Subcutaneous adipose tissue (tissue), 4 donors: ENCODE results near the gene SLC9A3. TPM values are rescaled to one million over a fixed set of nuclear protein-coding genes. Genes with fewer than 3 reads are reported as not detected.

Experiments used
- CTCF ChIP-seq: fragments of 450-650 bp; IDR thresholded peaks from one replicate; pipeline ENCODE4 v1.5.1; 2016; ENCODE audit warnings: low read depth, mild to moderate bottlenecking, control low read depth, antibody characterized with exemption, moderate library complexity
- total RNA-seq, 4 donors: library from RNA; depleted of rRNA; stranded (reverse); fragments of >200 nt; gene quantifications; one replicate each; pipeline ENCODE4 v1.1.0, GENCODE V29; 2016

The SLC9A3 gene
- total RNA-seq, 4 donors from 2014 or later = 1.3 to 2.3 (median 1.6) TPM

DNA sequence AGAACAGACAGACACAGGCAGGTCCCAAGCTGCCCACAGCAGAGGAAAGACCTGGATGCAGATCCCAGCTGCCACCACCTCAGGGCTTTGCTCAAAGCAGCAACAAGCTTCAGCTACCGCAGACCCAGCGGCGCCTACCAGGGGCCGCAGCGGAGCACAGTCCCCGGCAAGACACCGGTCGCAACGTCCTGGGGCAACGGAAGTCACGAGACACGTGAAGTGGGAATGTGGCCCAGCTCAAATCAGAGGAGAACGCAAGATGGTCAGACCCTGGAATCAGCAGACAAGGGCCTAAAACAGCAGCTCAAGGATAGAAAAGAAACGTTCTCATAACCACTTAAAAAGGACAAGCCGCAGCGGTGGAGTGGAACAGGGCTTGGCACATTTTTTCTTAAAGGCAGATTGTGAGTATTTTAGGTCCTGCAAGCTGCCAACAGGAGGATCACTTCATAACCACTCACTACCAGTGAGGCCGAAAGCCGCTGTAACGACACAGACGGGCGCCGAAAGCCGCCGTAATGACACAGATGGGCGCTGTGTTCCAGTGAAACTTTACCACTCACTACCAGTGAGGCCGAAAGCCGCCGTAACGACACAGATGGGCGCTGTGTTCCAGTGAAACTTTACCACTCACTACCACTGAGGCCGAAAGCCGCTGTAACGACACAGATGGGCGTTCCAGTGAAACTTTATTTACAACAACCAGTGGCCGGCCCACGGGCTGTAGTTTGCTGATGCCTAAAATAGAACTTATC is 21.7 kb downstream of the SLC9A3 start:
- no peak for TF ChIP-seq CTCF

GRCh38 chr5:501831-502184 is 22.4 kb downstream of the SLC9A3 start:
- TF ChIP-seq CTCF = no peak

DNA sequence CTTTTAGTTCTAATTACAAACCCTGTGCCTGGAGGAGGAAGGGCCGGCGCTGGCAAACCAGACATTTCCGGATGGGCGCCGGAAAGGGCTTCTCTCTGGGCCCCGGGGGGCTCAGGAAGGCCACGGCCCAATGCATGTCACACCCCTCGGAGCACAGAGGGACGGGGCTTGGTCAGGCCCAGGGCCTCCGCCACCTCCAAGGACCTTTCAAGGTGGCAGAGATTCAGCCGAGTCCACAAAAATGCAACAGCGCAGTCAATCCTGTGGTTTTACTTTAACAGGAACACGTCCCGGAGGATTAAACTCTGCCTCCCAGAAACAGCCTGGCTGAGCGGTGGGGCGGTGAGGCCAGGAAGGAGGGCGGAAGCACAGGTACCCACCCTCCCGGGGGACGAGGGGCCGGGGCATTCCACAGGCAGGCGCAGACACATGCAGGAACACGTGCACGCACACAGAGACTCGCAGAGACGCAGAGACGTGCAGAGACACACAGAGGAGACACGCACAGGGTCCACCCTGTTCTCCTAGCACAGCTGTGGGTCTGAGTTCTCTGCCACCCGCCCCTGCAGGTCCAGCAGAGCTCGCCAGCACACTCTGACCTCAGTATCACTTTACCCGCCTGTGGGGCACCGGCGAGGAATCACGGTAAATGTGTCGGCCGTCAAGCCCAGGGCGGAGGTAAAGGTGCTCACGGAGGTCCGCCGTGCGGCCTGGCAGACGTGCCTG is 23.0 kb downstream of the SLC9A3 start:
- no peak for TF ChIP-seq CTCF

DNA sequence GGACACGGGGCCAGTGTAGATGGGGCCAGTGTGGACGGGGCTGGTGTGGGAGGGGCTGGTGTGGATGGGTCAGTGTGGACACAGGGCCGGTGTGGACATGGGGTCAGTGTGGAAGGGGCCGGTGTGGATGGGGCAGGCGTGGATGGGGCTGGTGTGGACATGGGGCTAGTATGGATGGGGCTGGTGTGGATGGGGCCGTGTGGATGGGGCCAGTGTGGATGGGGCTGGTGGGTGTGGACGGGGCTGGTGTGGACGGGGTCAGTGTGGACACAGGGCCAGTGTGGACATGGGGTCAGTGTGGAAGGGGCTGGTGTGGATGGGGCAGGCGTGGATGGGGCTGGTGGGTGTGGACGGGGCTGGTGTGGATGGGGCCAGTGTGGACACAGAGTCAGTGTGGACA is 23.8 kb downstream of the SLC9A3 start:
- TF ChIP-seq CTCF = no peak

DNA sequence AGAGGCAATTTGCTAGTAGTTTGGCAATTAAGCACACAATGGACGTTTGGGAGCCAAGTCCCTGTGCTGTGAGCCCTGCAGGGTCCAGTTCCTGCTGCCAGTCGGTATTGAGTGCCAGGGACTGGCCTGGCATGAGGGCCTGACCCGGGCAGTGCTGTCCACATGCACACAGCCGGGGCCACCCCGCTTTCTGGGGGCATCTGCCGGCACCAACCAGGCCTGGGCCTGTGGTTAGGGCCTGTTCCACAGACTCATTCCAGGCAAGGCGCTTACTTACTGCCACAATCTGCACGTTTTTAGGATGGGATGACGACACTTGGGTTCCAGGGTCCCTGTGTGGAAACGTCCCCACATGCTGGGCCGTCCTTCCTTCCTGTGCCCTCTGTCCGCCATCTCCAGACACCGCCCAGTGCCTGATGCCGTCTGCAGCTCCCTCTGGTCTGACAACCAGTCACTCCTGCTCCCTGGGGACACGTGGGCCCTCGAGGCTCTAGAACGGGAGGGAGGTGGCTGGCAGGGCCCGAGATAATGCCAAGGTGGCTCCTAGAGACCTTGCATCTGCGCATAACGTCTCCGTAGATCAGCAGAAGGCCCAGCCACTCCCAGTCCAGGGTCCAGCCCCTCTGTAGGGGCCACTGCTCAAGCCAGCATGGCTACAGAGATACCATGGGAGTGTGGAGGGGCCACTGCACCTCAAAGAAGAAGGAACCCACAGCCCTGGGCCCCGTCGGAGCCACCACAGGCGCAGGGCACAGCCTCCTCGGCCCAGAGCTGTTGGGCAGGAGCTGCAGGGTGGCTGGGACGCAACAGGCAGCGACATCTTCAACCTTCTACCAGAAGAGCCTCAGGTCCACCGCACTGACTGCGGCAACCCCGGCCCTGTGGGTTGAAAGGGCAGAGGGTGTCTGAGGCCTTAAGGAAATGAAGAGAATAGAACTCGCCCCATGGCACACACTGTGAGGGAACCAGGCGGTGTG is 24.7 kb downstream of the SLC9A3 start:
- no peak for TF ChIP-seq CTCF

DNA sequence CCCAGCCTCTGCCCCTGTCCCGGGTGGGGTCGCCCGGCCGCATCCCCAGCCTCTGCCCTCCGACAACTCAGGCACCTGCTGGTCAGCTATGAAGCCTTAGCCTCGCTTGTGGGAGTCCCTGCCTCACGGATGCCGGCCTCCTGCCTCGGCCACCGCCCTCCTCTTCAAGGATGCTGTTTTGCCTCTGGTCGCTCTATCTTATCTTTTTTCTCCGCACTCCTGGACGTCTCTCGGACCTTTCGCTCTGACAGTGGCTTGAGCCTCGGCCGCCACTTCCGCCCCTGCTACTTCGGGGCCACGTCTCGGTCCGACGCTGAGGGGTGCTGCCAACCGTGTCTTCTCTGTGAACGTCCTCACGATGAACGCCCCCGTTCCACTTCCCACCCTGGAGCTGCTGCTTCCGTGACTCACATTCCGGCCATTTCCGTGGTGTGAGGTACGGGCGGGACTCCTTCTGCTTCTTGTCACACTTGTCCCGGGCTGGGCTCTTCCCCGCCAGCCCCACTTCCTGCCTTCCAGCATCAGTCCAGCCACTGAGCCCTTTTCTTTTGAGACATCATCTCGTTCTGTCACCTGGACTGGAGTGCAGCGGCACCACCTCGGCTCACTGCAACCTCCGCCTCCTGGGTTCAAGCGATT is 26.3 kb downstream of the SLC9A3 start:
- TF ChIP-seq CTCF = no peak
